H1 (cell line): ENCODE results near the gene NUP210L. TPM values are rescaled to one million over a fixed set of nuclear protein-coding genes. Genes with fewer than 3 reads are reported as not detected.

Source experiments
- ATF3 ChIP-seq: IDR thresholded peaks from 2 replicates; pipeline ENCODE4 v1.6.1; 2011; ENCODE audit warnings: low read depth, mild to moderate bottlenecking, low read length; ENCODE audit not compliant: insufficient read depth
- BACH1 ChIP-seq: IDR thresholded peaks from 2 replicates; pipeline ENCODE4 v1.6.1; 2012; ENCODE audit warnings: low read length, improper control_type of control experiment
- CEBPB ChIP-seq: IDR thresholded peaks from 2 replicates; pipeline ENCODE4 v1.6.1; 2012; ENCODE audit warnings: low read depth, low read length
- CHD2 ChIP-seq: IDR thresholded peaks from 2 replicates; pipeline ENCODE4 v1.6.1; 2012; ENCODE audit warnings: low read length, improper control_type of control experiment
- CTBP2 ChIP-seq: IDR thresholded peaks from 2 replicates; pipeline ENCODE4 v1.7.0; 2011; ENCODE audit warnings: borderline replicate concordance, mild to moderate bottlenecking, moderate library complexity, mixed read lengths, low read length; ENCODE audit not compliant: insufficient read depth, insufficient read length
- EGR1 ChIP-seq: IDR thresholded peaks from 2 replicates; pipeline ENCODE4 v1.6.1; 2011; ENCODE audit warnings: low read depth, low read length, borderline replicate concordance
- GABPA ChIP-seq: IDR thresholded peaks from 2 replicates; pipeline ENCODE4 v1.6.1; 2011; ENCODE audit warnings: mild to moderate bottlenecking, low read length, moderate library complexity, borderline replicate concordance; ENCODE audit not compliant: insufficient read depth
- JUN ChIP-seq: IDR thresholded peaks from 2 replicates; pipeline ENCODE4 v1.6.1; 2011; ENCODE audit warnings: low read depth, mild to moderate bottlenecking, improper control_type of control experiment, low read length
- JUND ChIP-seq: IDR thresholded peaks from 2 replicates; pipeline ENCODE4 v1.6.1; 2011; ENCODE audit warnings: mild to moderate bottlenecking, improper control_type of control experiment, low read length
- KDM4A ChIP-seq: IDR thresholded peaks from one replicate; pipeline ENCODE4 v1.7.1; 2012; ENCODE audit warnings: low read depth, mild to moderate bottlenecking, moderate library complexity, low read length, inconsistent platforms; ENCODE audit not compliant: severe bottlenecking
- MAX ChIP-seq: IDR thresholded peaks from 2 replicates; pipeline ENCODE4 v1.6.1; 2012; ENCODE audit warnings: inconsistent platforms
- PHF8 ChIP-seq: fragments of 200-600 bp; sonication (generic); conservative IDR thresholded peaks from 2 replicates; pipeline ENCODE4 v1.7.1; 2012; ENCODE audit warnings: low read depth, mild to moderate bottlenecking, inconsistent platforms, low read length, moderate library complexity
- RBBP5 ChIP-seq: IDR thresholded peaks from 2 replicates; pipeline ENCODE4 v1.7.1; 2012; ENCODE audit warnings: low read depth, mild to moderate bottlenecking, inconsistent platforms, low read length, moderate library complexity, borderline replicate concordance
- RFX5 ChIP-seq: IDR thresholded peaks from 2 replicates; pipeline ENCODE4 v1.6.1; 2011; ENCODE audit warnings: low read depth, low read length, improper control_type of control experiment, borderline replicate concordance
- SAP30 ChIP-seq: fragments of 300-600 bp; sonication (generic); IDR thresholded peaks from 2 replicates; pipeline ENCODE4 v1.7.1; 2012; ENCODE audit warnings: low read length, moderate library complexity, mild to moderate bottlenecking, inconsistent platforms; ENCODE audit not compliant: insufficient read depth, insufficient replicate concordance
- SP1 ChIP-seq: IDR thresholded peaks from 2 replicates; pipeline ENCODE4 v1.6.1; 2011; ENCODE audit warnings: low read depth, low read length
- SP2 ChIP-seq: IDR thresholded peaks from 2 replicates; pipeline ENCODE4 v1.6.1; 2012; ENCODE audit warnings: mild to moderate bottlenecking, low read length, inconsistent platforms
- TAF1 ChIP-seq: IDR thresholded peaks from 2 replicates; pipeline ENCODE4 v1.6.1; 2011; ENCODE audit warnings: mild to moderate bottlenecking, low read depth, low read length
- TCF12 ChIP-seq: IDR thresholded peaks from 2 replicates; pipeline ENCODE4 v1.6.1; 2011; ENCODE audit warnings: low read depth, mild to moderate bottlenecking, low read length
- USF2 ChIP-seq: IDR thresholded peaks from 2 replicates; pipeline ENCODE4 v1.6.1; 2011; ENCODE audit warnings: low read length, improper control_type of control experiment
- YY1 ChIP-seq: IDR thresholded peaks from 2 replicates; pipeline ENCODE4 v1.6.1; 2011; ENCODE audit warnings: low read depth, mild to moderate bottlenecking, low read length
- ZNF274 ChIP-seq: IDR thresholded peaks from 2 replicates; pipeline ENCODE4 v1.7.0; 2012; ENCODE audit warnings: low read length, borderline replicate concordance; ENCODE audit errors: extremely low read depth
- polyA plus RNA-seq, 7 experiments: library from polyadenylated mRNA; depleted of rRNA in 3 of 7; stranded (reverse) in 5 of 7; unstranded in 2 of 7; fragments of >200 nt in 5 of 7; fragments of 200-250 nt in 2 of 7; gene quantifications; 1 replicate in 5 of 7; 2 replicates in 1 of 7; 4 replicates in 1 of 7; pipeline versions ENCODE4 v1.2.1 to v1.2.3, GENCODE V29; 2011 to 2013; ENCODE audit warnings: missing spikeins in 2 of 7, mixed read lengths in 2 of 7
- total RNA-seq: library from RNA; stranded (reverse); fragmentation: NEBNext Ultra II Directional; extraction: Animal tissue kit (Norgen Biotek cat#: 25700); gene quantifications from 2 replicates; pipeline ENCODE4 v1.2.1, GENCODE V29; 2021

The NUP210L gene
- total and polyA plus RNA-seq, 2 of the 8 experiments (the other 6 are each of a cell fraction or from before 2014, with no cell fraction given), result not detected

- no peak for TF ChIP-seq RBBP5
- TF ChIP-seq CEBPB, result no peak
- TF ChIP-seq RFX5, result no peak
- no peak for TF ChIP-seq JUND
- TF ChIP-seq SAP30, result peak; percentile 71
- no peak for TF ChIP-seq KDM4A
- TF ChIP-seq ZNF274, result no peak
- no peak for TF ChIP-seq TAF1
- TF ChIP-seq SP2, result no peak
- no peak for TF ChIP-seq BACH1
- no peak for TF ChIP-seq JUN
- no peak for TF ChIP-seq SP1
- peak; percentile 44; the same call in 1 of the 2 replicates for TF ChIP-seq YY1
- peak; percentile 69 for TF ChIP-seq ATF3
- no peak for TF ChIP-seq EGR1
- TF ChIP-seq TCF12, result no peak
- TF ChIP-seq USF2, result peak; percentile 81
- no peak for TF ChIP-seq PHF8
- TF ChIP-seq MAX, result peak; percentile 78
- TF ChIP-seq CHD2, result no peak
- no peak for TF ChIP-seq CTBP2
- TF ChIP-seq GABPA, result no peak
Observed at GRCh38 chr1:153962088-153963029, 192.5 kb downstream of the NUP210L start (continued).
